Measurements from ENCODE around the gene EDA.

GRCh38 chrX:69618803-69619202 is 2.9 kb downstream of the EDA start:
- TF ChIP-seq CTCF (conservative IDR thresholded peaks at IDR 0.05; ENCODE audit: low read length) (peak; percentile 77), EZH2phosphoT487 (IDR thresholded peaks at IDR 0.05; ENCODE audit: borderline replicate concordance, low read depth, low read length) (no peak)

All from OCI-LY7 (cell line).